ENCODE measurements around the gene CPNE5. TPM values are rescaled to one million over a fixed set of nuclear protein-coding genes. Genes with fewer than 3 reads are reported as not detected.

Gene CPNE5
- total RNA-seq, 3 donors from 2014 or later (not counting 1 experiment from before 2014, with no cell fraction given), result 1.2 to 8.5 (median 2.0) TPM

- H3K4me3 ChIP-seq (ENCODE audit: low read length), result no peak overlapping the region
- no peak for TF ChIP-seq CTCF (IDR thresholded peaks at IDR 0.05)
- H3K36me3 Mint-ChIP-seq, result no peaks in the 10 kb centered on the region
- H3K27ac Mint-ChIP-seq, result peak overlapping the region; percentile 64 to 85
- H3K4me3 Mint-ChIP-seq, result peak overlapping the region; percentile 74
- no peaks in the 10 kb centered on the region for H3K9me3 ChIP-seq (ENCODE audit: control insufficient read depth, insufficient read depth, low read length)
- H3K4me1 Mint-ChIP-seq, result peaks cover 8% of the 10 kb centered on the region in 2 donors
- ATAC-seq, result peak; percentile 91 to 98 (median 98)
- H3K4me1 ChIP-seq (ENCODE audit: control insufficient read depth, insufficient read depth, low read length), result peaks cover 16% of the 10 kb centered on the region
- no peaks in the 10 kb centered on the region for H3K9me3 Mint-ChIP-seq
- H3K36me3 ChIP-seq (ENCODE audit: control insufficient read depth, insufficient read depth, low read length), result no peaks in the 10 kb centered on the region
- intact Hi-C loops (cut with micrococcal nuclease), result no loop called here
- no peaks in the 10 kb centered on the region for H3K27me3 Mint-ChIP-seq (ENCODE audit: low read depth in 2 of 2)
- DNase-seq, result peak; percentile 29 to 68
- WGBS (ENCODE audit: insufficient coverage), result 36% methylated on average over 22 of the region's 24 CpGs
- H3K27ac ChIP-seq (ENCODE audit: low read length), result no peak overlapping the region
- no peaks in the 10 kb centered on the region for H3K27me3 ChIP-seq (ENCODE audit: control insufficient read depth, insufficient read depth, low read length)
Measured at GRCh38 chr6:36735110-36736071, 103.9 kb downstream of the CPNE5 start.

GRCh38 chr6:36734486-36735060 is 104.7 kb downstream of the CPNE5 start:
- no peaks in the 10 kb centered on the region for H3K36me3 ChIP-seq (ENCODE audit: control insufficient read depth, insufficient read depth, low read length)
- WGBS (ENCODE audit: insufficient coverage), result 80% methylated on average over 7 of the region's 7 CpGs

GRCh38 chr6:36733300-36733699 is 105.9 kb downstream of the CPNE5 start:
- ATAC-seq, result no peak
- WGBS (ENCODE audit: insufficient coverage), result 87% methylated on average over 5 of the region's 5 CpGs
- Mint-ChIP-seq H3K27me3 (ENCODE audit: low read depth in 2 of 2) (no peaks in the 10 kb centered on the region), H3K4me1 (peaks cover 8% of the 10 kb centered on the region in 2 donors), H3K4me3 (no peak overlapping the region), H3K27ac (no peak overlapping the region), H3K9me3 (no peaks in the 10 kb centered on the region), H3K36me3 (no peaks in the 10 kb centered on the region)
- Histone ChIP-seq H3K36me3 (ENCODE audit: control insufficient read depth, insufficient read depth, low read length) (no peaks in the 10 kb centered on the region), H3K4me3 (ENCODE audit: low read length) (no peak overlapping the region), H3K4me1 (ENCODE audit: control insufficient read depth, insufficient read depth, low read length) (peaks cover 16% of the 10 kb centered on the region), H3K27me3 (ENCODE audit: control insufficient read depth, insufficient read depth, low read length) (no peaks in the 10 kb centered on the region), H3K9me3 (ENCODE audit: control insufficient read depth, insufficient read depth, low read length) (no peaks in the 10 kb centered on the region), H3K27ac (ENCODE audit: low read length) (no peak overlapping the region)
- no peak for DNase-seq
- TF ChIP-seq CTCF (IDR thresholded peaks at IDR 0.05), result no peak
- intact Hi-C loops (cut with micrococcal nuclease), result no loop called here

More at GRCh38 chr6:36734486-36735060, 104.7 kb downstream of the CPNE5 start:
- no peak overlapping the region for H3K27ac ChIP-seq (ENCODE audit: low read length)
- H3K4me1 ChIP-seq (ENCODE audit: control insufficient read depth, insufficient read depth, low read length), result peaks cover 16% of the 10 kb centered on the region
- intact Hi-C loops (cut with micrococcal nuclease), result no loop called here
- no peaks in the 10 kb centered on the region for H3K9me3 ChIP-seq (ENCODE audit: control insufficient read depth, insufficient read depth, low read length)
- H3K4me3 Mint-ChIP-seq, result peak overlapping the region; percentile 74
- TF ChIP-seq CTCF (IDR thresholded peaks at IDR 0.05), result no peak
- no peak overlapping the region for H3K4me3 ChIP-seq (ENCODE audit: low read length)
- no peaks in the 10 kb centered on the region for H3K27me3 Mint-ChIP-seq (ENCODE audit: low read depth in 2 of 2)
- H3K27ac Mint-ChIP-seq, result peak overlapping the region; percentile 64 to 85
- H3K9me3 Mint-ChIP-seq, result no peaks in the 10 kb centered on the region
- DNase-seq, result no peak
- H3K4me1 Mint-ChIP-seq, result peaks cover 8% of the 10 kb centered on the region in 2 donors
- ATAC-seq, result no peak
- H3K36me3 Mint-ChIP-seq, result no peaks in the 10 kb centered on the region
- H3K27me3 ChIP-seq (ENCODE audit: control insufficient read depth, insufficient read depth, low read length), result no peaks in the 10 kb centered on the region

All from natural killer cell (primary cell).